Stimulated activated CD4-positive, alpha-beta T cell treated with anti-CD3 and anti-CD28 coated beads, TNF-alpha, amount 100 ng/mL, for 24 hours (primary cell): ENCODE data around the gene ZNF232.
A peak's percentile ranks its signal among the peaks of the same experiment; 100 is the strongest.
"Not testable (repeated sequence)": the region's sequence is repeated elsewhere in the genome, so short reads cannot be mapped to it uniquely, and the experiment has no call there.

ENCODE experiments used
- DNase-seq, 3 experiments: peaks; one replicate each; pipeline ENCODE4 v3.0.0-alpha.2; 2020; ENCODE audit warnings: low read depth in 3 of 3

The ZNF232 gene

GRCh38 chr17:5097101-5097834 is 14.4 kb downstream of the ZNF232 start:
- DNase-seq, result peak in 1 of 3 experiments; percentile 31

- DNase-seq, result no peak
Measured at GRCh38 chr17:5096731-5097100, 15.0 kb downstream of the ZNF232 start.

GRCh38 chr17:5092218-5093010 is 19.3 kb downstream of the ZNF232 start:
- no peak for DNase-seq

GRCh38 chr17:5080591-5080990 is 31.1 kb downstream of the ZNF232 start:
- no peak for DNase-seq

- DNase-seq, result peak; percentile 48 to 80 (median 61)
Measured at GRCh38 chr17:5078106-5079028, 33.3 kb downstream of the ZNF232 start, which contains the start of gene ZFP3. Gene ZFP3 (plus strand): TSS chr17:5078467. CDS start chr17:5091505, 13,038 bp downstream.

GRCh38 chr17:5077781-5078105 is 33.9 kb downstream of the ZNF232 start:
- no peak for DNase-seq

GRCh38 chr17:5077275-5077674 is 34.4 kb downstream of the ZNF232 start:
- not testable (repeated sequence) for DNase-seq

GRCh38 chr17:5075472-5075871 is 36.2 kb downstream of the ZNF232 start:
- not testable (repeated sequence) for DNase-seq

GRCh38 chr17:5069724-5070123 is 42.0 kb downstream of the ZNF232 start:
- no peak for DNase-seq

- DNase-seq, result no peak
Measured at GRCh38 chr17:5068236-5068635, 43.4 kb downstream of the ZNF232 start.

- DNase-seq, result no peak
Measured at GRCh38 chr17:5065227-5065744, 46.4 kb downstream of the ZNF232 start.
